Esophagus (tissue), 2 donors: ENCODE measurements around the gene WDR45. TPM values are rescaled to one million over a fixed set of nuclear protein-coding genes. Genes with fewer than 3 reads are reported as not detected.

Experiments
- H3K27ac ChIP-seq, 2 donors: one replicate each; pipeline ENCODE4 v1.5.1; 2013; ENCODE audit warnings: low read depth in 2 of 2, mild to moderate bottlenecking in 2 of 2, inconsistent platforms in 1 of 2, low read length in 1 of 2, moderate library complexity in 1 of 2
- H3K27me3 ChIP-seq, 2 donors: one replicate each; pipeline ENCODE4 v1.6.1; 2013; ENCODE audit warnings: low read length in 2 of 2, control low read depth in 1 of 2, mild to moderate bottlenecking in 1 of 2; ENCODE audit not compliant: insufficient read depth in 2 of 2, control insufficient read depth in 1 of 2
- H3K36me3 ChIP-seq, 2 donors: one replicate each; pipeline ENCODE4 v1.6.1; 2013; ENCODE audit warnings: low read length in 1 of 2; ENCODE audit not compliant: control insufficient read depth in 2 of 2, insufficient read depth in 2 of 2
- H3K4me1 ChIP-seq, 2 donors: one replicate each; pipeline ENCODE4 v1.6.1; 2013; ENCODE audit warnings: low read length in 1 of 2; ENCODE audit not compliant: control insufficient read depth in 2 of 2, insufficient read depth in 2 of 2
- H3K4me3 ChIP-seq, 2 donors: one replicate each; pipeline ENCODE4 v1.5.1; 2013; ENCODE audit warnings: low read length in 2 of 2, mild to moderate bottlenecking in 2 of 2, low read depth in 1 of 2, moderate library complexity in 1 of 2
- H3K9me3 ChIP-seq, 2 donors: one replicate each; pipeline ENCODE4 v1.6.1; 2013; ENCODE audit warnings: mild to moderate bottlenecking in 2 of 2, low read depth in 1 of 2, low read length in 1 of 2, moderate library complexity in 1 of 2; ENCODE audit not compliant: control insufficient read depth in 2 of 2, insufficient read depth in 1 of 2
- WGBS, 2 donors: extraction: QIAGEN DNeasy Blood & Tissue Kit; methylation state at CpG; one replicate each; pipeline ENCODE4 v1.1.7; 2013; 5-methylcytosine and 5-hydroxymethylcytosine counted together
- polyA plus RNA-seq, 2 donors: library from polyadenylated mRNA; stranded (reverse); fragments of 200-250 nt; gene quantifications; one replicate each; pipeline ENCODE4 v1.2.3, GENCODE V29; 2013
- donor health status: healthy with polysubstance abuse.
- donor health status: Bipolar disorder and iron deficiency.

Gene WDR45
- polyA plus RNA-seq, 2 donors: 45.1 to 55.6 TPM

DNA sequence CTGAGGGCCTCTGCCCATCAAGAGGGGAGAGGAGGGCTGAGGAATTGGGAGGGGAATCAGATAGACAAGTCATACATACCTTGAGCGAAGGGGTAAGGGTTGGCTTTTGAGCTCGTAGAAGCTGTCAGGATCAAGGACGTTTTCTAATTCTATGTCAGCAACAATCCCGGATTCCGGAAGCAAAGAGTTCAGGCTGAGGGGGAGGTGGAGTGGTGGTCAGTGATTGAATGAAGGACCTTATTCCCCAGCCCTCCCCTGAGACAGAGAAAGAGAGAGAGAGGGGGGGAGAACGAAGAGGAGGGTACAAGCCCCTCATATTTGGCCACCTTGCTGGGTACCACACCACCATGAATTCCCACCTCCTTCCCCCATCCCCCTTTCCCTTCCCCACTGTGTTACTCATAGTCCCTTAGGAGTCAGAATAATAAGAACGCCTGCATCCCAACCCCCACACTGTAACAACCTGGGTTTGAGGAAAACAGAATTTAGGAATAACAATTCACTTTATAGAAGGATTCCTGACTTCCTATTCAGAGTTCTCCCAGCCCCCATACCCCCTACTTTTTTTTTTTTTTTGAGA, 39.2 kb downstream of the WDR45 start:
- Histone ChIP-seq H3K27ac (peak overlapping the region; percentile 69 to 70), H3K4me3 (peak overlapping the region in 1 of 2 donors; percentile 7), H3K27me3 (no peaks in the 10 kb centered on the region), H3K36me3 (peaks cover 0 to 18% of the 10 kb centered on the region in 2 donors), H3K4me1 (peaks cover 0 to 5% of the 10 kb centered on the region in 2 donors), H3K9me3 (no peaks in the 10 kb centered on the region)
- WGBS, 2 donors: 17 to 30% methylated on average over 7 of the region's 7 CpGs

DNA sequence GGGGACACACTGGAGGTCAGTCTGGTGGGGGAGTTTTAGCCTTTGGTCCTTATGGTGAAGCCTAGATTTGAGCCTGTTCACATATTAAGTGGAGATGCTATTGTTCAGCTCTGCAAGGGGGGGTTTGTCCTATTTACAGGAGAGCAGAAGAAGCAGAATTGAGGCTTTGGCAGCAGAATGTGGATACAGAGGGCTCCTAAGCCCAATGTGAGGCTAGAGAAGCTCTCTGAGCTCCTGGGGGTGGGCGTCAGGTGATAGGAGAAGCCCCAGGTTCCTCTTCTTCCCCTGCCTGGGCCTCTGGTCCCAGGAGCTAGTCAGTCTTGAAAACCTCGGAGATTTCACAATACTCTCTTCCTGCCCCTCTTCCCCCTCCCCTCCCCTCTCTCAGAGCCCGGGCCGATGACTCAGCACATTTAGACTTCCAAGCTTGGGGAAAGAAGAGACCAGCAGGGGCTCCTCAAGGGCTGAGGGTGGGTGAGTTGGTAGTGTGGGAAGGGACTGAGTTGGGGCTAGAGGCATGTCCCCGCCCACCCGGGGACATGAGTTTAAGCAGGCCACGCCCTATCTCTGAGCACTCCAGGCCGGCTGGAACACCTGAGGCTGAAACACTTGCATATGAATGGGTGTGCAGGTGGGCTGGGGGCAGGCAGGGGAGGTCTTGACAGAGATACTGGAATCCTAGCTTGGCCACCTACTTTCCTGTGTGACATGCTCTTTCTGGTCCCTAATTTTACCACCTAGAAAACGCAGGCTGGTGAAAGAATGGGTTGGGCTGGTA, 39.9 kb downstream of the WDR45 start:
- H3K9me3 ChIP-seq: no peaks in the 10 kb centered on the region
- H3K4me1 ChIP-seq: peaks cover 0 to 5% of the 10 kb centered on the region in 2 donors
- WGBS, 2 donors: 6 to 18% methylated on average over 9 of the region's 9 CpGs
- H3K27ac ChIP-seq: peak overlapping the region; percentile 69 to 77
- H3K36me3 ChIP-seq: peaks cover 0 to 18% of the 10 kb centered on the region in 2 donors
- peak overlapping the region in 1 of 2 donors; percentile 20 for H3K4me3 ChIP-seq
- H3K27me3 ChIP-seq: no peaks in the 10 kb centered on the region

- no peak overlapping the region for H3K27ac ChIP-seq
- WGBS, 2 donors: 91% methylated on average over 15 of the region's 15 CpGs
- H3K36me3 ChIP-seq: peaks cover 0 to 32% of the 10 kb centered on the region in 2 donors
- H3K9me3 ChIP-seq: no peaks in the 10 kb centered on the region
- H3K27me3 ChIP-seq: no peaks in the 10 kb centered on the region
- peaks cover 0 to 5% of the 10 kb centered on the region in 2 donors for H3K4me1 ChIP-seq
- no peak overlapping the region for H3K4me3 ChIP-seq
These were observed 41.7 kb downstream of the WDR45 start for GRCh38 chrX:49037883-49038475.

- peaks cover 0 to 5% of the 10 kb centered on the region in 2 donors for H3K4me1 ChIP-seq
- WGBS, 2 donors: 63 to 75% methylated on average over 6 of the region's 6 CpGs
- no peak overlapping the region for H3K27ac ChIP-seq
- no peak overlapping the region for H3K4me3 ChIP-seq
- H3K9me3 ChIP-seq: no peaks in the 10 kb centered on the region
- H3K27me3 ChIP-seq: no peaks in the 10 kb centered on the region
- peaks cover 0 to 21% of the 10 kb centered on the region in 2 donors for H3K36me3 ChIP-seq
These were observed 49.4 kb downstream of the WDR45 start for GRCh38 chrX:49030283-49030682.

DNA sequence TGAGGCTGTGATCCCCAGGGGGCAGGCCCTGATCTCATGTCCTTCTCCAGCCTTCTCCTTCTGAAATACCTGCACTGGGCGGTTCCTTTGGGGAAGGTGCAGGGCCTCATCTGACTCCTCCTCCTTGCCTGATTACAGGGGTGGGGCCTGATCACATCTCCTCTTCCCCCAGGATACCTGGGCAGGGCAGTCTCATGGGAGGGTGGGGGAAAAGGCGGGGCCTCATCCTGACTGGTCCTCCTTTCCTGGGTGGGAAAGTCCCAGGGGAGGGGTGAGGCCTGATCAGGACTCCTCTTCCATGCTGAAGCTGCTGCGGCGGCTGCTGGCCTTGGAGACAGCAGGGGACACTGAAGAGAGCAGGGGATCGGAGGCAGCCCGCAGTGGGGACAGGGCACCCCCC, 49.8 kb downstream of the WDR45 start:
- peaks cover 0 to 5% of the 10 kb centered on the region in 2 donors for H3K4me1 ChIP-seq
- no peak overlapping the region for H3K4me3 ChIP-seq
- no peaks in the 10 kb centered on the region for H3K9me3 ChIP-seq
- WGBS, 2 donors: 73 to 80% methylated on average over 6 of the region's 6 CpGs
- peaks cover 0 to 21% of the 10 kb centered on the region in 2 donors for H3K36me3 ChIP-seq
- H3K27ac ChIP-seq: peak overlapping the region in 1 of 2 donors; percentile 37
- H3K27me3 ChIP-seq: no peaks in the 10 kb centered on the region

Other genes with a start within 250 kb of the WDR45 start
- under 1 TPM; 0.08 to 0.31 TPM for gene PCSK1N, start 244.3 kb downstream of the WDR45 start, polyA plus RNA-seq
- gene TIMM17B, start 182.1 kb downstream of the WDR45 start, polyA plus RNA-seq: 10 to 100 TPM; 34.2 to 45.0 TPM
- gene PQBP1, start 182.0 kb downstream of the WDR45 start, polyA plus RNA-seq: 100 to 1,000 TPM in 1 of 2 donors, 10 to 100 TPM in 1; 72.2 to 102 TPM
- gene SLC35A2, start 168.2 kb downstream of the WDR45 start, polyA plus RNA-seq: 10 to 100 TPM in 1 of 2 donors, 1 to 10 TPM in 1; 6.9 to 22.1 TPM
- 1 to 10 TPM; 2.6 to 3.7 TPM for gene PIM2, start 160.9 kb downstream of the WDR45 start, polyA plus RNA-seq
- gene OTUD5, start 122.3 kb downstream of the WDR45 start, polyA plus RNA-seq: 10 to 100 TPM; 22.3 to 27.6 TPM
- gene KCND1, start 108.0 kb downstream of the WDR45 start, polyA plus RNA-seq: under 1 TPM; 0.25 to 0.41 TPM
- gene GRIPAP1, start 77.6 kb downstream of the WDR45 start, polyA plus RNA-seq: 10 to 100 TPM; 18.5 to 22.8 TPM
- 10 to 100 TPM; 20.5 to 20.9 TPM for gene TFE3, start 36.5 kb downstream of the WDR45 start, polyA plus RNA-seq
- 10 to 100 TPM; 23.1 to 27.9 TPM for gene CCDC120, start 20.9 kb downstream of the WDR45 start, polyA plus RNA-seq
- gene PRAF2, start 5.9 kb downstream of the WDR45 start, polyA plus RNA-seq: 1 to 10 TPM; 7.2 to 7.8 TPM
- 10 to 100 TPM in 1 of 2 donors, 1 to 10 TPM in 1; 7.3 to 18.1 TPM for gene GPKOW, start 43.8 kb upstream of the WDR45 start, polyA plus RNA-seq
- 1 to 10 TPM; 6.0 to 6.3 TPM for gene MAGIX, start 82.9 kb upstream of the WDR45 start, polyA plus RNA-seq
- gene PLP2, start 92.0 kb upstream of the WDR45 start, polyA plus RNA-seq: 100 to 1,000 TPM; 267 to 453 TPM
- 10 to 100 TPM; 12.2 to 14.2 TPM for gene PRICKLE3, start 106.5 kb upstream of the WDR45 start, polyA plus RNA-seq
- under 1 TPM; 0.75 to 0.79 TPM for gene SYP, start 120.3 kb upstream of the WDR45 start, polyA plus RNA-seq
- gene CACNA1F, start 153.5 kb upstream of the WDR45 start, polyA plus RNA-seq: under 1 TPM; 0.11 to 0.24 TPM
- 10 to 100 TPM in 1 of 2 donors, 1 to 10 TPM in 1; 6.3 to 11.0 TPM for gene CCDC22, start 155.6 kb upstream of the WDR45 start, polyA plus RNA-seq
- gene FOXP3, start 184.8 kb upstream of the WDR45 start, polyA plus RNA-seq: under 1 TPM; 0.59 to 0.65 TPM
- 1 to 10 TPM; 3.8 to 4.9 TPM for gene PPP1R3F, start 189.9 kb upstream of the WDR45 start, polyA plus RNA-seq
- gene GAGE10, start 223.8 kb upstream of the WDR45 start, polyA plus RNA-seq: not detected
- not detected for gene GAGE12J, start 242.2 kb upstream of the WDR45 start, polyA plus RNA-seq